Stomach (tissue), 9 donors: ENCODE data around the gene PLCB4. TPM values are rescaled to one million over a fixed set of nuclear protein-coding genes. Genes with fewer than 3 reads are reported as not detected.

Source experiments
- DNase-seq, 2 donors: peaks; one replicate each; pipeline versions ENCODE4 v3.0.0 to v3.0.0-alpha.2; 2013 to 2019
- H3K27ac ChIP-seq, 5 donors: fragments of 200-600 bp in 4 of 5; sonication (generic) in 4 of 5; one replicate each; pipeline ENCODE4 v1.5.1; 2013 to 2019; ENCODE audit warnings: mild to moderate bottlenecking in 1 of 5, moderate library complexity in 1 of 5
- H3K27me3 ChIP-seq, 3 donors: fragments of 200-600 bp; sonication (generic); one replicate each; pipeline ENCODE4 v1.5.1; 2017 to 2019; ENCODE audit warnings: mixed run types in 1 of 3
- H3K36me3 ChIP-seq, 4 donors: fragments of 200-600 bp; sonication (generic); 1 replicate in 3 of 4; 2 replicates in 1 of 4; pipeline ENCODE4 v1.5.1; 2016 to 2019
- H3K4me1 ChIP-seq, 4 donors: fragments of 200-600 bp; sonication (generic); one replicate each; pipeline ENCODE4 v1.5.1; 2016 to 2019
- H3K4me3 ChIP-seq, 4 donors: fragments of 200-600 bp; sonication (generic) in 3 of 4; one replicate each; pipeline ENCODE4 v1.5.1; 2016 to 2019; ENCODE audit warnings: mild to moderate bottlenecking in 1 of 4
- H3K9me3 ChIP-seq, 4 donors: fragments of 200-600 bp; sonication (generic); one replicate each; pipeline ENCODE4 v1.5.1; 2016 to 2019
- CTCF ChIP-seq, 7 experiments: fragments of 450-650 bp in 4 of 7; fragments of 200-600 bp in 3 of 7; sonication (generic) in 3 of 7; IDR thresholded peaks; one replicate each; pipeline ENCODE4 v1.5.1; 2016 to 2019; ENCODE audit warnings: antibody characterized with exemption in 7 of 7, control low read depth in 2 of 7, mild to moderate bottlenecking in 1 of 7
- EP300 ChIP-seq: sonication (generic); formaldehyde crosslinking; IDR thresholded peaks from one replicate; pipeline ENCODE4 v1.6.1; 2017; ENCODE audit warnings: antibody characterized with exemption
- POLR2A ChIP-seq, 4 donors: fragments of 450-650 bp; IDR thresholded peaks; one replicate each; pipeline ENCODE4 v1.6.1; 2016; ENCODE audit warnings: antibody characterized with exemption in 4 of 4, control low read depth in 2 of 4, mild to moderate bottlenecking in 1 of 4, moderate library complexity in 1 of 4
- POLR2AphosphoS5 ChIP-seq, 3 donors: sonication (generic); formaldehyde crosslinking; IDR thresholded peaks; one replicate each; pipeline ENCODE4 v1.6.1; 2016; ENCODE audit warnings: antibody characterized with exemption in 3 of 3
- WGBS, 5 donors: extraction: QIAGEN DNeasy Blood & Tissue Kit in 3 of 5; methylation state at CpG; one replicate each; pipeline versions ENCODE4 v1.1.5 to v1.1.7; 2013 to 2018; 5-methylcytosine and 5-hydroxymethylcytosine counted together
- intact Hi-C: fragments of 100-400 bp; cut with DNase I; formaldehyde crosslinking; loops from one replicate; pipeline ENCODE4 v1.15.1; 2023; ENCODE audit warnings: low total_unique reads
- polyA plus RNA-seq, 3 donors: library from polyadenylated mRNA; stranded (reverse); fragments of 200-250 nt; gene quantifications; one replicate each; pipeline ENCODE4 v1.2.3, GENCODE V29; 2013
- total RNA-seq, 5 donors: library from RNA; depleted of rRNA; stranded (reverse); fragments of >200 nt; gene quantifications; one replicate each; pipeline versions ENCODE4 v1.1.0 to v1.2.3, GENCODE V29; 2014 to 2016
- donor health status: healthy with polysubstance abuse.
- donor health status: Bipolar disorder and iron deficiency.
- donor health status: healthy.

Gene PLCB4
- total and polyA plus RNA-seq, 8 donors: 5.3 to 29.4 (median 22.3) TPM

- Histone ChIP-seq H3K4me1 (no peaks in the 10 kb centered on the region), H3K36me3 (peaks cover 0 to 55% (median 22%) of the 10 kb centered on the region in 4 donors), H3K27me3 (no peaks in the 10 kb centered on the region), H3K4me3 (no peak overlapping the region), H3K9me3 (no peaks in the 10 kb centered on the region), H3K27ac (no peak overlapping the region)
- peak in 5 of 7 experiments; percentile 64 to 82 (median 71) for TF ChIP-seq CTCF (IDR thresholded peaks at IDR 0.05)
- TF ChIP-seq POLR2AphosphoS5 (IDR thresholded peaks at IDR 0.05): no peak
- DNase-seq: peak; percentile 69 to 88
- 43 to 49% (median 45%) methylated on average over 8 of the region's 8 CpGs for WGBS, 5 donors
- intact Hi-C loops: no loop called here
Measured at GRCh38 chr20:9407805-9408421, 339.0 kb downstream of the PLCB4 start.

- no peaks in the 10 kb centered on the region for H3K27me3 ChIP-seq
- no peaks in the 10 kb centered on the region for H3K9me3 ChIP-seq
- H3K27ac ChIP-seq: no peak overlapping the region
- no peak for TF ChIP-seq POLR2A (IDR thresholded peaks at IDR 0.05)
- TF ChIP-seq CTCF (IDR thresholded peaks at IDR 0.05): no peak
- DNase-seq: no peak
- H3K4me1 ChIP-seq: no peaks in the 10 kb centered on the region
- H3K36me3 ChIP-seq: peaks cover 0 to 54% (median 21%) of the 10 kb centered on the region in 4 donors
- intact Hi-C loops: no loop called here
- WGBS, 5 donors: 66 to 74% (median 71%) methylated on average over 10 of the region's 10 CpGs
- no peak overlapping the region for H3K4me3 ChIP-seq
Measured at GRCh38 chr20:9408422-9409300, 339.8 kb downstream of the PLCB4 start.

- no peaks in the 10 kb centered on the region for H3K9me3 ChIP-seq
- TF ChIP-seq POLR2A (IDR thresholded peaks at IDR 0.05): no peak
- TF ChIP-seq POLR2AphosphoS5 (IDR thresholded peaks at IDR 0.05): no peak
- TF ChIP-seq CTCF (IDR thresholded peaks at IDR 0.05): no peak
- no peak for TF ChIP-seq EP300
- H3K4me1 ChIP-seq: no peaks in the 10 kb centered on the region
- H3K4me3 ChIP-seq: no peak overlapping the region
- peaks cover 0 to 58% (median 20%) of the 10 kb centered on the region in 4 donors for H3K36me3 ChIP-seq
- intact Hi-C loops: no loop called here
- DNase-seq: no peak
- 43 to 66% (median 61%) methylated on average over 1 of the region's 1 CpG for WGBS, 5 donors
- H3K27ac ChIP-seq: no peak overlapping the region
- no peaks in the 10 kb centered on the region for H3K27me3 ChIP-seq
Measured at GRCh38 chr20:9409352-9409751, 340.5 kb downstream of the PLCB4 start.

GRCh38 chr20:9409981-9410380 lies 341.1 kb downstream of the PLCB4 start:
- Histone ChIP-seq H3K4me3 (no peak overlapping the region), H3K27me3 (no peaks in the 10 kb centered on the region), H3K9me3 (no peaks in the 10 kb centered on the region), H3K27ac (no peak overlapping the region), H3K36me3 (peaks cover 0 to 58% (median 20%) of the 10 kb centered on the region in 4 donors), H3K4me1 (no peaks in the 10 kb centered on the region)
- intact Hi-C loops: loop anchor here (5.0 kb wide), 1 partner anchor 202 kb away; no protein-coding TSS in a partner anchor
- 73 to 90% (median 86%) methylated on average over 2 of the region's 2 CpGs for WGBS, 5 donors
- TF ChIP-seq EP300 (no peak), POLR2AphosphoS5 (IDR thresholded peaks at IDR 0.05) (no peak), CTCF (IDR thresholded peaks at IDR 0.05) (no peak), POLR2A (IDR thresholded peaks at IDR 0.05) (no peak)
- DNase-seq: no peak
